SKM-1 treated with dmso at 0.1 percent for 144 hours (cell line): ENCODE measurements around the gene EDIL3.
A peak's percentile ranks its signal among the peaks of the same experiment; 100 is the strongest.
"Not testable (repeated sequence)": the region's sequence is repeated elsewhere in the genome, so short reads cannot be mapped to it uniquely, and the experiment has no call there.

Experiments
- DNase-seq: peaks from one replicate; lab custom pipeline; 2025; ENCODE audit not compliant: unreplicated experiment; lab: John Stamatoyannopoulos, UW

Gene EDIL3

GRCh38 chr5:84301535-84301934 is 83.1 kb downstream of the EDIL3 start:
- DNase-seq, result no peak

GRCh38 chr5:84299959-84300358 is 84.7 kb downstream of the EDIL3 start:
- DNase-seq, result no peak

- peak; percentile 61 for DNase-seq
Measured at GRCh38 chr5:84298628-84299027, 86.1 kb downstream of the EDIL3 start.

GRCh38 chr5:84297641-84298040 is 87.0 kb downstream of the EDIL3 start:
- not testable (repeated sequence) for DNase-seq

GRCh38 chr5:84292788-84293653 is 91.7 kb downstream of the EDIL3 start:
- peak; percentile 79 for DNase-seq

GRCh38 chr5:84292000-84292642 is 92.6 kb downstream of the EDIL3 start:
- DNase-seq, result no peak

- no peak for DNase-seq
Measured at GRCh38 chr5:84290673-84291072, 94.0 kb downstream of the EDIL3 start.

- DNase-seq, result no peak
Measured at GRCh38 chr5:84290161-84290560, 94.5 kb downstream of the EDIL3 start.

- peak; percentile 73 for DNase-seq
Measured at GRCh38 chr5:84287951-84288350, 96.7 kb downstream of the EDIL3 start.

- no peak for DNase-seq
Measured at GRCh38 chr5:84286662-84287061, 98.0 kb downstream of the EDIL3 start.

GRCh38 chr5:84285641-84286637 is 98.7 kb downstream of the EDIL3 start:
- DNase-seq, result no peak

GRCh38 chr5:84281383-84281782 is 103.3 kb downstream of the EDIL3 start:
- no peak for DNase-seq

- no peak for DNase-seq
Measured at GRCh38 chr5:84279234-84279633, 105.4 kb downstream of the EDIL3 start.

GRCh38 chr5:84275609-84276008 is 109.1 kb downstream of the EDIL3 start:
- no peak for DNase-seq

- DNase-seq, result peak; percentile 15
Measured at GRCh38 chr5:84274585-84275468, 109.9 kb downstream of the EDIL3 start.

GRCh38 chr5:84273517-84273883 is 111.2 kb downstream of the EDIL3 start:
- no peak for DNase-seq

GRCh38 chr5:84272771-84273516 is 111.7 kb downstream of the EDIL3 start:
- no peak for DNase-seq

GRCh38 chr5:84265739-84266550 is 118.7 kb downstream of the EDIL3 start:
- no peak for DNase-seq

GRCh38 chr5:84265130-84265529 is 119.5 kb downstream of the EDIL3 start:
- DNase-seq, result no peak
